Lower leg skin (tissue), 3 donors: ENCODE results near the gene HEPN1.

Experiments used
- POLR2A ChIP-seq, 2 donors: fragments of 450-650 bp; IDR thresholded peaks; one replicate each; pipeline ENCODE4 v1.6.1; 2016 to 2017; ENCODE audit warnings: antibody characterized with exemption in 2 of 2, mild to moderate bottlenecking in 1 of 2, moderate library complexity in 1 of 2
- TF ChIP-seq, protein P1 (sequence below), 3 donors: fragments of 450-650 bp; IDR thresholded peaks; one replicate each; pipeline ENCODE4 v1.5.1; 2016; ENCODE audit warnings: antibody characterized with exemption in 3 of 3, mild to moderate bottlenecking in 3 of 3, moderate library complexity in 2 of 3

DNA sequence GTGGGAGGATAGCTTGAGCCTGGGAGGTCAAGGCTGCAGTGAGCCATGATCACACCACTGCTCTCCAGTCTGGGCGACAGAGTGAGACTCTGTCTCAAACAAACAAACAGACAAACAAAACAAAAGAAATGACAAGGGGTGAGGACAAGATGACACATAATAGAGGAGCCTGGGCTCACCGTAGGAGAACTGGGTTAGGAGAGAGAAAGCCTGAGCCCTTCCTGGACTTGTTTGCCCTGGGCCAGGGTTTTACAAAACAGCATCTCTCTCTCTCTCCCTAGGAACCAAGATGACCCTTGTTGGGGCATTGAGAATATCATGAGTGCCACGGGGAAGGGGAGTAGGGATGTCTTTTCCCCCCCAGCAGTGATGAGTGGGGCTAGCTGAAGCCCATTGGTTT, 38.1 kb upstream of the HEPN1 start:
- TF ChIP-seq, protein P1, sequence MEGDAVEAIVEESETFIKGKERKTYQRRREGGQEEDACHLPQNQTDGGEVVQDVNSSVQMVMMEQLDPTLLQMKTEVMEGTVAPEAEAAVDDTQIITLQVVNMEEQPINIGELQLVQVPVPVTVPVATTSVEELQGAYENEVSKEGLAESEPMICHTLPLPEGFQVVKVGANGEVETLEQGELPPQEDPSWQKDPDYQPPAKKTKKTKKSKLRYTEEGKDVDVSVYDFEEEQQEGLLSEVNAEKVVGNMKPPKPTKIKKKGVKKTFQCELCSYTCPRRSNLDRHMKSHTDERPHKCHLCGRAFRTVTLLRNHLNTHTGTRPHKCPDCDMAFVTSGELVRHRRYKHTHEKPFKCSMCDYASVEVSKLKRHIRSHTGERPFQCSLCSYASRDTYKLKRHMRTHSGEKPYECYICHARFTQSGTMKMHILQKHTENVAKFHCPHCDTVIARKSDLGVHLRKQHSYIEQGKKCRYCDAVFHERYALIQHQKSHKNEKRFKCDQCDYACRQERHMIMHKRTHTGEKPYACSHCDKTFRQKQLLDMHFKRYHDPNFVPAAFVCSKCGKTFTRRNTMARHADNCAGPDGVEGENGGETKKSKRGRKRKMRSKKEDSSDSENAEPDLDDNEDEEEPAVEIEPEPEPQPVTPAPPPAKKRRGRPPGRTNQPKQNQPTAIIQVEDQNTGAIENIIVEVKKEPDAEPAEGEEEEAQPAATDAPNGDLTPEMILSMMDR (IDR thresholded peaks at IDR 0.05): no peak
- TF ChIP-seq POLR2A (IDR thresholded peaks at IDR 0.05): no peak
